Posterior vena cava (tissue), 2 donors: ENCODE data around the gene C4orf51. TPM values are rescaled to one million over a fixed set of nuclear protein-coding genes. Genes with fewer than 3 reads are reported as not detected.
"Not testable (repeated sequence)": the region's sequence is repeated elsewhere in the genome, so short reads cannot be mapped to it uniquely, and the experiment has no call there.

Experiments
- DNase-seq: peaks from one replicate; pipeline ENCODE4 v3.0.0-alpha.2; 2020; ENCODE audit warnings: low spot score
- intact Hi-C, 2 donors: fragments of 100-400 bp; cut with DNase I; formaldehyde crosslinking; loops; one replicate each; pipeline versions ENCODE4 v1.14.1 to v1.14.2; 2022 to 2023
- long read RNA-seq, 2 donors: library from polyadenylated mRNA; unstranded; transcript quantifications; one replicate each; pipeline ENCODE4 v2.0.0, GENCODE V29; 2020 to 2021
- total RNA-seq, 2 donors: library from RNA; stranded (reverse); fragmentation: NEBNext Ultra II Directional; extraction: Animal tissue kit (Norgen Biotek cat#: 25700); gene quantifications; one replicate each; pipeline ENCODE4 v1.2.1, GENCODE V29; 2021
- donor health status: DM: yes; HTN: yes; CAD: no.
- donor health status: DM: yes; HTN: yes; CAD: no.

Gene C4orf51
- total RNA-seq = not detected
- long read RNA-seq, donor 1, partial matches to known transcripts = 0 of 1 reads
- long read RNA-seq, donor 1, other reads (novel, unspliced or antisense) = 1 of 1 reads
- long read RNA-seq, donor 2 = 0 reads

GRCh38 chr4:145679991-145680455 is at the start of gene C4orf51:
TSS of gene C4orf51 (plus strand) at chr4:145680146. CDS start at chr4:145680204, 58 bp downstream.
- no peak for DNase-seq
- intact Hi-C loops = no loop called here

- DNase-seq = no peak
- intact Hi-C loops = no loop called here
Measured at GRCh38 chr4:145635117-145635516, 44.8 kb upstream of the C4orf51 start.

- intact Hi-C loops = no loop called here
- no peak for DNase-seq
Measured at GRCh38 chr4:145635630-145636029, 44.3 kb upstream of the C4orf51 start.

- no peak for DNase-seq
- intact Hi-C loops = no loop called here
Measured at GRCh38 chr4:145639186-145639698, 40.7 kb upstream of the C4orf51 start.

- DNase-seq, intact Hi-C loops: not testable (repeated sequence)
Measured at GRCh38 chr4:145640236-145640635, 39.7 kb upstream of the C4orf51 start.

- intact Hi-C loops = no loop called here
- no peak for DNase-seq
Measured at GRCh38 chr4:145643295-145643694, 36.7 kb upstream of the C4orf51 start.

- no peak for DNase-seq
- intact Hi-C loops = no loop called here
Measured at GRCh38 chr4:145644699-145645098, 35.2 kb upstream of the C4orf51 start.

GRCh38 chr4:145656156-145656555 is 23.8 kb upstream of the C4orf51 start:
- intact Hi-C loops = no loop called here
- DNase-seq = no peak

GRCh38 chr4:145660064-145660463 is 19.9 kb upstream of the C4orf51 start:
- DNase-seq = no peak

GRCh38 chr4:145663194-145663593 is 16.8 kb upstream of the C4orf51 start:
- intact Hi-C loops = no loop called here
- DNase-seq = no peak

More at GRCh38 chr4:145660064-145660463, 19.9 kb upstream of the C4orf51 start:
- intact Hi-C loops = no loop called here

- DNase-seq = no peak
- intact Hi-C loops = no loop called here
Measured at GRCh38 chr4:145665773-145666172, 14.2 kb upstream of the C4orf51 start.

- intact Hi-C loops = no loop called here
- no peak for DNase-seq
Measured at GRCh38 chr4:145670422-145670821, 9.5 kb upstream of the C4orf51 start.

- no peak for DNase-seq
- intact Hi-C loops = no loop called here
Measured at GRCh38 chr4:145679520-145679919, 426 bp upstream of the C4orf51 start.

- DNase-seq = no peak
- intact Hi-C loops = no loop called here
Measured at GRCh38 chr4:145680902-145681301, 956 bp downstream of the C4orf51 start.

GRCh38 chr4:145681518-145681917 is 1.6 kb downstream of the C4orf51 start:
- DNase-seq = no peak
- intact Hi-C loops = no loop called here

GRCh38 chr4:145681956-145682355 is 2.0 kb downstream of the C4orf51 start:
- DNase-seq = no peak
- intact Hi-C loops = no loop called here

- intact Hi-C loops = no loop called here
Measured at GRCh38 chr4:145686991-145687390, 7.0 kb downstream of the C4orf51 start.

GRCh38 chr4:145690610-145691009 is 10.7 kb downstream of the C4orf51 start:
- DNase-seq = no peak
- intact Hi-C loops = no loop called here

More at GRCh38 chr4:145686991-145687390, 7.0 kb downstream of the C4orf51 start:
- DNase-seq = no peak

GRCh38 chr4:145691416-145691815 is 11.5 kb downstream of the C4orf51 start:
- intact Hi-C loops, DNase-seq: not testable (repeated sequence)

- intact Hi-C loops = no loop called here
- DNase-seq = no peak
Measured at GRCh38 chr4:145694929-145695328, 15.0 kb downstream of the C4orf51 start.

GRCh38 chr4:145697332-145697731 is 17.4 kb downstream of the C4orf51 start:
- no peak for DNase-seq
- intact Hi-C loops = no loop called here
